Stimulated activated CD4-positive, alpha-beta T cell treated with anti-CD3 and anti-CD28 coated beads, Interleukin-4, amount 100 ng/mL, for 4 hours (primary cell): ENCODE data around the gene ITGB6.
"Not testable (repeated sequence)": the region's sequence is repeated elsewhere in the genome, so short reads cannot be mapped to it uniquely, and the experiment has no call there.

Experiments
- DNase-seq, 2 experiments: peaks; one replicate each; pipeline ENCODE4 v3.0.0-alpha.2; 2020

The ITGB6 gene

GRCh38 chr2:160180172-160180571 is 19.9 kb downstream of the ITGB6 start:
- DNase-seq = no peak

- no peak for DNase-seq
Measured at GRCh38 chr2:160175169-160176134, 24.6 kb downstream of the ITGB6 start.

GRCh38 chr2:160174322-160174721 is 25.8 kb downstream of the ITGB6 start:
- no peak for DNase-seq

- no peak for DNase-seq
Measured at GRCh38 chr2:160169988-160170387, 30.1 kb downstream of the ITGB6 start.

- DNase-seq = no peak
Measured at GRCh38 chr2:160169471-160169870, 30.6 kb downstream of the ITGB6 start.

- DNase-seq = no peak
Measured at GRCh38 chr2:160168878-160169277, 31.2 kb downstream of the ITGB6 start.

- no peak for DNase-seq
Measured at GRCh38 chr2:160167089-160167740, 32.9 kb downstream of the ITGB6 start.

- no peak for DNase-seq
Measured at GRCh38 chr2:160165996-160166395, 34.1 kb downstream of the ITGB6 start.

GRCh38 chr2:160165081-160165480 is 35.0 kb downstream of the ITGB6 start:
- DNase-seq = no peak

- no peak for DNase-seq
Measured at GRCh38 chr2:160157861-160158829, 41.9 kb downstream of the ITGB6 start.

GRCh38 chr2:160156665-160157064 is 43.4 kb downstream of the ITGB6 start:
- no peak for DNase-seq

GRCh38 chr2:160156100-160156499 is 44.0 kb downstream of the ITGB6 start:
- no peak for DNase-seq

- DNase-seq = not testable (repeated sequence)
Measured at GRCh38 chr2:160148419-160148818, 51.7 kb downstream of the ITGB6 start.

GRCh38 chr2:160145471-160145870 is 54.6 kb downstream of the ITGB6 start:
- DNase-seq = no peak

- DNase-seq = no peak
Measured at GRCh38 chr2:160144280-160144990, 55.6 kb downstream of the ITGB6 start.

GRCh38 chr2:160142472-160142871 is 57.6 kb downstream of the ITGB6 start:
- DNase-seq = no peak

GRCh38 chr2:160141912-160142311 is 58.2 kb downstream of the ITGB6 start:
- no peak for DNase-seq

GRCh38 chr2:160141419-160141818 is 58.7 kb downstream of the ITGB6 start:
- DNase-seq = no peak

- DNase-seq = no peak
Measured at GRCh38 chr2:160140471-160140870, 59.6 kb downstream of the ITGB6 start.

GRCh38 chr2:160139991-160140390 is 60.1 kb downstream of the ITGB6 start:
- DNase-seq = no peak

- DNase-seq = no peak
Measured at GRCh38 chr2:160139350-160139749, 60.7 kb downstream of the ITGB6 start.

- DNase-seq = no peak
Measured at GRCh38 chr2:160138406-160138805, 61.7 kb downstream of the ITGB6 start.
